Spleen (tissue), 7 donors: Measurements from ENCODE around the gene IL1F10.

Source experiments
- CTCF ChIP-seq, 11 experiments: fragments of 200-600 bp in 7 of 11; fragments of 450-650 bp in 4 of 11; sonication (generic) in 4 of 11; IDR thresholded peaks in 8 of 11; conservative IDR thresholded peaks in 3 of 11; 1 replicate in 7 of 11; 2 replicates in 4 of 11; pipeline versions ENCODE4 v1.4.0 to v1.8.0; 2016 to 2021; ENCODE audit warnings: antibody characterized with exemption in 11 of 11, inconsistent platforms in 4 of 11, mild to moderate bottlenecking in 1 of 11
- POLR2A ChIP-seq, 3 donors: fragments of 450-650 bp; IDR thresholded peaks; one replicate each; pipeline ENCODE4 v1.5.1; 2017; ENCODE audit warnings: antibody characterized with exemption in 3 of 3, mild to moderate bottlenecking in 1 of 3
- donor health status: DM: no; HTN: no; CAD: no; lungs with moderate emphysema.
- donor health status: DM: no; HTN: no; CAD: no.
- donor health status: DM: no; HTN: no; CAD: no.

DNA sequence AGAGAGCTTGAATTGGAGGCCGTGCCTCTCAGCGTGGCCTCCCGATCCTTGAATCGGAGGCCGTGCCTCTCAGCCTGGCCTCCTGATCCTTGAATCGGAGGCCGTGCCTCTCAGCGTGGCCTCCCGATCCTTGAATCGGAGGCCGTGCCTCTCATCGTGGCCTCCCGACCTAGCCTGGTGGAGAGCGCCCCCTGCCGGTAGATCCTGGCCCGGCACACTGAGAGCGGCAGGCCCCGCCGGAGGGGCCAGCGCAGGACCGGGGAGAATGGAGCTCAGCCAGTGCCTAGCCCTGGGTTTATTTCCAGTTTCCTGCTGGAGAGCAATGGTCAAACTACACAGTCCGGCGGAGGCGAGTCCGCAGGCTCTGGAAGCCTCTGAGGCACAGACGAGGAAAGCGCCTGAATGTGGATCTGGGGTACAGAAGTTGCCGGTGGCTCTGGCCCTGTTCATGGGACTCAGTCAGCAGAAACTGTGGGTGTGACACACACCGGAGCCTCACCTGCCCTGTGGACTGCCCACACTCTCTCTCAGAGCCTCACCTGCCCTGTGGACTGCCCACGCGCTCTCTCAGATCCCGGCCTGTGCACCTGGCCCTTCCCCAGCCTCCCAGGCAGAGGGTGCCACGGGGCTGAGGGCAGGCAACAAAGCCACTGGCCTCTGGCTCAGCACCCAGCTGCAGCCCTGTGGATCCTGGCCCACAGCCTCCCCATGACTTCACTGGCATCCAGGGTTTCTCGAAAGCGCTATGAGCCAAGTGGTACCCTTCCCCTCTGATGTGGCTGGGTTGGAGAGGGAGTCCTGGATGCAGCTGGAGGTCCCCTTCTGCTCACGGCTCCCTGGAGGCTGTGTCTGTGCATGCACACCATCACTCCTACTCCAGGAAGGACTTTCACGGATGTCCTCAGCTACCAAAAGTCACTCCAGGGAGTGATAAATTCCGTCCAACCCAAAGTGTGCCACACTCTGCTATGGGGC, 16.6 kb upstream of the IL1F10 start:
- TF ChIP-seq POLR2A (IDR thresholded peaks at IDR 0.05) (no peak), CTCF (IDR thresholded peaks at IDR 0.05 in 8 of 11, conservative IDR thresholded peaks at IDR 0.05 in 3 of 11) (no peak)
